IPS-20b (cell line): Measurements from ENCODE around the gene ARRDC1.

Source experiments
- H3K27ac ChIP-seq: one replicate; pipeline ENCODE4 v1.5.1; 2013; ENCODE audit warnings: low read length
- H3K27me3 ChIP-seq: 2 replicates; pipeline ENCODE4 v1.6.1; 2013; ENCODE audit warnings: mild to moderate bottlenecking, low read length, inconsistent platforms; ENCODE audit not compliant: insufficient read depth
- H3K36me3 ChIP-seq: 2 replicates; pipeline ENCODE4 v1.6.1; 2013; ENCODE audit warnings: low read depth, mild to moderate bottlenecking, inconsistent platforms, low read length, moderate library complexity; ENCODE audit not compliant: insufficient read depth
- H3K4me1 ChIP-seq: 2 replicates; pipeline ENCODE4 v1.6.1; 2013; ENCODE audit warnings: mild to moderate bottlenecking, control low read depth, inconsistent platforms, low read length, moderate library complexity; ENCODE audit not compliant: insufficient read depth
- H3K4me3 ChIP-seq: 2 replicates; pipeline ENCODE4 v1.5.1; 2013; ENCODE audit warnings: mild to moderate bottlenecking, low read length, inconsistent platforms
- H3K9ac ChIP-seq: 2 replicates; pipeline ENCODE4 v1.6.1; 2013; ENCODE audit warnings: low read depth, mild to moderate bottlenecking, inconsistent platforms, low read length, moderate library complexity
- H3K9me3 ChIP-seq: 2 replicates; pipeline ENCODE4 v1.6.1; 2013; ENCODE audit warnings: mild to moderate bottlenecking, low read depth, low read length, inconsistent platforms; ENCODE audit not compliant: insufficient read depth

Gene ARRDC1

DNA sequence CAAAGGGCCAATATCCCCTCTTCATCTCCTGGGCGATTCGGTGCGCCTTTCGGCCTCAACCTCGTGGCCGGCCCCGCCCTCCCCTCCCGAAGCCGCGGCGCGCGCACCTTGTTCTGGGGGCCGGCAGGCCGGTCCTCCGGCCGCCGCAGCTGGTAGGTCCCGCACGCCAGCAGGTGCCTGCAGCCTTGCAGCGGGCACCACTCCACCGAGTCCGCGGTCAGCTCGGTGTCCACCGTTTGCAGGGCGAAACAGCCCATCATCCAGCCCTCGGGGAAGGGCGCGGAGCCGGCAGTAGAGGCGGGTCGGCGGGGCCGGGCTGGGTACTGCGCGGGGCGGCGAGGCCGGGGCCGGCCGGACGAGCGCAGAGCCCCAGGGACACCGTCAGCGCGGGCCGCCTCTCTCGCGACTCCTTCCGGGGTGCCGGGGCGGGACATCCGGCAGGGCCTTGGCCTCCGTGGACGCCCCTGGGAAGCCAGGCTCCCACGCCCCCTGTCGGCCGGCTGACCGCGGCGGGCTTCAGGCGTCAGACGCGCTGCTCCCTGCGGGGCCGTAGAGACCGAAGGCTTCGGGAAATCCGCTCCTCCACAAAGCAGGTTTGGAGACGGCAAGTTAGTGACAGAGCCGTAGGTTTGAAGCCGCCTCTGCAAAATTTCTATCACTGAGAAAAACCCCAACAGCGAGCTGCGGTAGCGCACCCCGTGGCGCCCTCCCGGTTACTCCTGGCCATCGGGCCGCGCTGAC is 26.8 kb upstream of the ARRDC1 start, which contains the start of gene DPH7:
TSS of gene DPH7 (minus strand) at position 408 of the 741 bp plus-strand sequence. CDS start at position 260, 148 bp downstream.
- no peaks in the 10 kb centered on the region for H3K9me3 ChIP-seq
- peaks cover 57% of the 10 kb centered on the region for H3K36me3 ChIP-seq
- peak within 1 kb of the TSS; percentile 90 for H3K9ac ChIP-seq
- H3K27ac ChIP-seq, result peak within 1 kb of the TSS; percentile 37
- peak within 1 kb of the TSS; percentile 88 for H3K4me3 ChIP-seq
- H3K27me3 ChIP-seq, result no peaks in the 10 kb centered on the region
- H3K4me1 ChIP-seq, result peaks cover 11% of the 10 kb centered on the region

DNA sequence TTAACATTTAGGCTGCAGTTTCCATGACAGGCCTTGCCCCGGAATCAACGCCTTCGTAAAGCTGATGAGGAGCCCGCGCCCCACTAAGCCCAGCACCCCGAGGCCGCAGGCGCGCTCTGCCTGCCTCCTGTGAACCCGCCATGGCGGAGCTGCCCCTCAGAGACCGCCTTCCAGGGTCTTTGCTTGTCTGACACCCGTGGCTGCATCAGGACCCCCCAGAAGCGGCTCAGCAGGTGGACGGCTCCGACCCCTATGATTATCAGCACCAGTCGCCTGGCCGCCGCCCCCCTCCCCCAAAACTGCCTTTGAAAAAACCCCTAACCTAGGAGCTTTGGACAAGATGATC is 26.3 kb upstream of the ARRDC1 start:
- Histone ChIP-seq H3K9me3 (no peaks in the 10 kb centered on the region), H3K27ac (no peak overlapping the region), H3K36me3 (peaks cover 57% of the 10 kb centered on the region), H3K27me3 (no peaks in the 10 kb centered on the region), H3K9ac (peak overlapping the region; percentile 39; the same call in 1 of the 2 replicates), H3K4me1 (peaks cover 11% of the 10 kb centered on the region), H3K4me3 (peak overlapping the region; percentile 88)

DNA sequence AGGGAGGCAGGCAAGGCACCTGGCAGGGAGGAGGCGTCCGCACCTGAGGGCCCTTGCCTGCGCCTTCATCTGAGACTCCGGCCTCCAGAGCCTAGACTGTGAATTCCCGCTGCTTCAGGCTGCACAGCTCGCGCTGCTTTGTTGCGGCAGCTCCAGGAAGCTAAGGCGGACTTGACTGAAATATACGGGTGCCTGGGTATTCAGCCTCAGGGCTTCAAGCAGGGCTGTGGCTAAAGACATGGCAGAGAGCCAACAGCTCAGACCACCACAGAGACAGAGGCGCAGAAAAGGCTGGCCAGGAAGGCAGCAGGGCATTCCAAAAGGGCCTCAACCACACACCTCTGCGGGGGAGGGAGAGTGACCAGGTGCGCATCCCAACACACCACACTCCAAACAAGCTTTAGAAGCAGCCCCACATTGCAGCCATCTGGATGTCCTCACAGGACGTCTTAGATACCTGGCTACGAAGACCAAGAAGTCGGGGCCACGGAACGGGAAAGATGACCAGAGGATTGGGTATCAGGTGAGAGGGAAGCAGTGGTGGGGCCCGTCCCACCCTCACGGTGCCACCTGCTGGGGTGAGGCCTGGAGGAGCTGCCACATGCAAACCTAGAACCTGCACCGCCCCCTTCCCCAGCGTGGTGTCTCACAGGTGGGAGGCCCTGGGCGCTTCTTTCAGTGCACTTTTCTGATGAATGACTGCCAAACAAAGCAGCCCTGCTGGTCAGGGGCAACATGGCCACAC is 25.1 kb upstream of the ARRDC1 start:
- Histone ChIP-seq H3K9ac (no peak overlapping the region), H3K9me3 (no peaks in the 10 kb centered on the region), H3K4me1 (peaks cover 11% of the 10 kb centered on the region), H3K27me3 (no peaks in the 10 kb centered on the region), H3K36me3 (peaks cover 57% of the 10 kb centered on the region), H3K27ac (no peak overlapping the region), H3K4me3 (no peak overlapping the region)

DNA sequence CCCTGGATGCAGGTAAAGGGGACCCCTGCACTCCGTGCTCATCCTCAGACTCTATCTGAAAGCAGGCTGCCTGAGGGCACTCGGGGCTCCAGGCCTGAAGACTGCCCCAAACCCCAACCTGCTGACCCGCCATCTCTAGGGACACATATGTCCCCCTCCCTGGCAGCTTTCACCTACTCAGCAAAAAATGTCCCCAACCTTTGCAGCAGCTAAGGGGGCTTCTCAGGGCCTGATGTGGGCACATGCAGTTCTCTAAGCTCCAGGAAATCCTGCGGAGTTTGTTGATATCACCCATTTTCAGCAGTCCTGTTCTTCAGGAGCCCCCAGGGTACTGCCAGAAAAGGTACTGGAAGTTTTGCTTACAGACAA is 24.5 kb upstream of the ARRDC1 start:
- H3K27ac ChIP-seq, result no peak overlapping the region
- no peaks in the 10 kb centered on the region for H3K9me3 ChIP-seq
- peaks cover 11% of the 10 kb centered on the region for H3K4me1 ChIP-seq
- H3K27me3 ChIP-seq, result no peaks in the 10 kb centered on the region
- peaks cover 57% of the 10 kb centered on the region for H3K36me3 ChIP-seq
- H3K4me3 ChIP-seq, result no peak overlapping the region
- H3K9ac ChIP-seq, result no peak overlapping the region

DNA sequence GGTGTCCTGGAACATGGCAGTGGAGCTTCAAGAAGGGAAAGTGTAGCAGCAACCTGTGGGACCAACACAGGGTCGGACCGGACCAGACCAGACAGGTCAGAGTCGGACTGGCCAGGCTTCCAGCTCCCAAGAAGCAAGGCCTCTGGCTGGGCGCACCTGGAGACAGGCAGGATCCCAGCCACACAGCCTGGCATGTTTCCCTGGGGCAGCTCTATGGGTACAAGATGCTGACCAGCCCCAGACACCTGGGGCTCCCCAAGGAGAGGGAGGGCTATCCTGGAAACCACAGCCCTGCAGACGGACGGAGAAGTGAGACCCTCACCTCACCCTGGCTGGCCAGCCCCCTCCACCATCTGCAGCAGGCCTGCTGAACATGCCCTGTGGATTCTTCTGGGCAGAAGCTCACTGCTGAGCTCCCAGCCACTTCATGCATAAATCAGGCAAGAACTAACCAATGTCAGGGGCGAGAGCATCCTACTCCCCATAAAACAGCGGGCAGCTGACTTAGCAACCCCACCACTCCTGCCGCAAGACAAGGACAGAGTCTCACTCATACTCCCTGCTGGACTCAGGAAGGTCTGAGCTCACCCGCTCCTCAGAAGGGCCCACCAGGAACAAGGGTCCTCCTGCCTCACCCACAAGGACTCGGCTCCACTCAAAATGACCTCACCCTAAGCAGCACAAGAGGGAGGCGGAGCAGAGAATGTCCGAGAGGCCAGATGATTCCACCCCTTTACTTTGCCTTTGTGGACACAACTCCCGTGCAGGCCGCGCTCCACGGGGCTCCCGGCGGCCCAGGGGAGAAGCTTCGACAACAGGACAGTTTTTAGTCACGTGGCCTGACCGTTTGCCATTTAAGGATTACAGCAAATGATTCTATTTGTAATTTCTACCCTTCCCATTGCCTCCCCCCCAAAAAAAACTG is 23.9 kb upstream of the ARRDC1 start:
- Histone ChIP-seq H3K4me3 (no peak overlapping the region), H3K27ac (no peak overlapping the region), H3K9me3 (no peaks in the 10 kb centered on the region), H3K9ac (no peak overlapping the region), H3K27me3 (no peaks in the 10 kb centered on the region), H3K4me1 (peaks cover 11% of the 10 kb centered on the region), H3K36me3 (peaks cover 58% of the 10 kb centered on the region)

DNA sequence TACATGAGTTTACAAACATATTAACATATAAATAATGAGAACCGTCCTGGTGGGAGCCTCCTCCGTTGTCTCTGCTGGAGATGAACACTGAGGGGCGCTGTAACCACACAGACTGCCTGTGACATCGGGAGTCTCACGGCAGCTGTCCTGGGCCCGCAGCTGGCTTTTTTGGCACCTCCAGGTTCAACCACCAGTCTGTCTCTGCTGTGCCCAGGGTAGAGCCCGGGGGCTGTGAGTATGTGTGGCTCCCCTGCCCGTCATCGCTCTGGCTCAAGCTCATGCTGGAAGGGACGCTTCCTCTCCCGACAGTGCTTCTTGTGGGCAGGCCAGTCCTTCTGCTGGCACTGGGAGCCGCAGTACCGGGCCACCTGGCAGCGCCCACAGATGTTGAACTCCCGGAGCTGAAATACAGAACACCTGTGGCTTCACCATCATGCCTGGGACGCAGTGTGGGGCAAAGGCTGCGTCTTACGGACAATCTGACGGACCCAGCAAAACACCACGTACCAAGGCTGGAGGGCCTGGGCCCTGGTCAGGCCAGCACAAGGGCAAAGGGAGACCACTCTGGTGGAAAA is 23.1 kb upstream of the ARRDC1 start:
- Histone ChIP-seq H3K27ac (no peak overlapping the region), H3K36me3 (peaks cover 66% of the 10 kb centered on the region), H3K9ac (no peak overlapping the region)

DNA sequence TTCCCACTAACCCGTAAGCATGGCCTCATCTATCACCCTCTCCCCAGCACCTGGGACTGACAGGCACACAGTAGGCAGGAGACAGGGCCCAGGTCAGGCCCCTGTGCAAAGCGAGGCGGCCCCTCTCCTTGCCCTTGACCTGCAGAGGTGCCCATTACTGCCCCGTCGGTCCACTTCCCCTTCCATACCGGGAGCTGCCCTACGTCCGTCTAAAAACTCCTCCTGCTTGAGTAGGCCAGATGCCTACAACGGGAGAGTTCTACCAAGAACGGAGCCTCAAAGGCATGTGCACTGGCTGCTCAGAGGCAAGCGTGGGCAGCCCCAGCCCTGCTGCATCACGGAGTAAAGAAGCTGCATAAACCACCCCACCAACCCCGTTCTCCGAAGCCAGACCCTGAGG is 22.1 kb upstream of the ARRDC1 start:
- H3K4me1 ChIP-seq, result peaks cover 3% of the 10 kb centered on the region; the same call in 1 of the 2 replicates
- peaks cover 75% of the 10 kb centered on the region for H3K36me3 ChIP-seq
- H3K9me3 ChIP-seq, result no peaks in the 10 kb centered on the region
- no peak overlapping the region for H3K4me3 ChIP-seq
- no peak overlapping the region for H3K9ac ChIP-seq
- no peaks in the 10 kb centered on the region for H3K27me3 ChIP-seq
- no peak overlapping the region for H3K27ac ChIP-seq

More for the DNA sequence above, 23.1 kb upstream of the ARRDC1 start:
- no peaks in the 10 kb centered on the region for H3K9me3 ChIP-seq
- no peaks in the 10 kb centered on the region for H3K27me3 ChIP-seq
- H3K4me1 ChIP-seq, result peaks cover 6% of the 10 kb centered on the region
- no peak overlapping the region for H3K4me3 ChIP-seq

DNA sequence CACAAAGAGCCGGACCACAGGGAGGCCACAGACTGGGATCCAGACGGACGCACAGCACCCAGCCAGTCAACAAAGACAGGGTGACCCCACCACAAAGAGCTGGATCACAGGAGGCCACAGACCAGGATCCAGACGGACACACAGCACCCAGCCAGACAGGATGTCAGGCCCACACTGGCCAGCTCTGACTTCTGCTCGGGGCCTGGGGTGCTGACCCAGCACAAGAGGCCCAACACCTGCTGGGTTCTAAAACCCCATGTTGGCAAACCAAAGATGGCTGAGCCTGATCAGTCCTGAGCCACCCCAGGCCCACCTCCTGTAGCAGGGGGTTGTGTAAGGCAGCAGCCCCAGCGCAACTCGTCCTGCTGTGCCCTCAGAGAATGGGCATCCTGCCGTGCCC is 21.5 kb upstream of the ARRDC1 start:
- H3K9me3 ChIP-seq, result no peaks in the 10 kb centered on the region
- no peak overlapping the region for H3K9ac ChIP-seq
- no peak overlapping the region for H3K4me3 ChIP-seq
- peaks cover 7% of the 10 kb centered on the region; the same call in 1 of the 2 replicates for H3K4me1 ChIP-seq
- H3K27ac ChIP-seq, result no peak overlapping the region
- H3K27me3 ChIP-seq, result no peaks in the 10 kb centered on the region
- H3K36me3 ChIP-seq, result peaks cover 81% of the 10 kb centered on the region

DNA sequence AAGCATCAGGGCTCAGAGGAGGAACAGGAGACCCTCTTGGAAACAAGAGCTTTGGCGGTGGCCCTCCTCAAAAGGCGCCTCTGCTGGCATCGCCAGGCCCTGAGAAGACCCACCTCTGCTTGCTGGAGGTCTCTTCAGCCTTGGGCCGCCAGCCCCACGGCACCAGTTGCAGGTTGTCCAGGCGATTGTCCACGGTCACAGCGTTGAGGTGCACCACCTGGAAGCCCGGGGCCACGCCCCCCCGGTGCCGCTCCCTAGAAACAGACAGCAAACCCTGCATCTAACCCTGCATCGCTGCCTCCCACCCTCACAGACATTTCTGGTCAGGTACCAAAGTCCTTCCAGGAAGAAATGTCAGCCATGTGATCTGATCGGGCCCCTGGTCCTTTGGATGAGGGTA is 18.6 kb upstream of the ARRDC1 start:
- Histone ChIP-seq H3K9ac (no peak overlapping the region), H3K9me3 (no peaks in the 10 kb centered on the region), H3K4me1 (peaks cover 6% of the 10 kb centered on the region; the same call in 1 of the 2 replicates), H3K4me3 (no peak overlapping the region), H3K27me3 (peaks cover 9% of the 10 kb centered on the region; the same call in 1 of the 2 replicates), H3K27ac (no peak overlapping the region), H3K36me3 (peaks cover 70% of the 10 kb centered on the region)

DNA sequence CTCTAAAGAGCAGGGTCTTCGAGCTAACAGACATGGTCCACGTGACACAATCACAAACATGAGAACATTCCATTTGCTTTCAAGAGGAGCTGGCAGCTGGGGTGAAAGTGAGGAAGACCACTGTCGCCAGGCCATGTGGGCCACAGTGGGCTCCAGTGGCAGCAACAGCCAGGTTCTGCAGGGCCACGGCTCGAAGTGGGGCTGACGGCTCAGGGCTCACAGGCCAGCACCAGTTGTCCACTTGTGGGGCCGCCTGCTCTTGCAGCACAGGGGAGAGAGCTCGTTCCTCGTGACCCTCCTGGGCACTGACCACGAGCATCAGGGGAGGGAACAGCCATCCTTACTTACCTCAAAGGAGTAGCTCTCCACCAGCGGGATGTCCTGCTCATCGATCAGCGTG is 17.2 kb upstream of the ARRDC1 start:
- Histone ChIP-seq H3K27ac (no peak overlapping the region), H3K36me3 (peaks cover 56% of the 10 kb centered on the region), H3K27me3 (peaks cover 9% of the 10 kb centered on the region; the same call in 1 of the 2 replicates), H3K4me1 (peaks cover 6% of the 10 kb centered on the region; the same call in 1 of the 2 replicates), H3K9ac (no peak overlapping the region), H3K9me3 (no peaks in the 10 kb centered on the region), H3K4me3 (no peak overlapping the region; the same call in 1 of the 2 replicates)

DNA sequence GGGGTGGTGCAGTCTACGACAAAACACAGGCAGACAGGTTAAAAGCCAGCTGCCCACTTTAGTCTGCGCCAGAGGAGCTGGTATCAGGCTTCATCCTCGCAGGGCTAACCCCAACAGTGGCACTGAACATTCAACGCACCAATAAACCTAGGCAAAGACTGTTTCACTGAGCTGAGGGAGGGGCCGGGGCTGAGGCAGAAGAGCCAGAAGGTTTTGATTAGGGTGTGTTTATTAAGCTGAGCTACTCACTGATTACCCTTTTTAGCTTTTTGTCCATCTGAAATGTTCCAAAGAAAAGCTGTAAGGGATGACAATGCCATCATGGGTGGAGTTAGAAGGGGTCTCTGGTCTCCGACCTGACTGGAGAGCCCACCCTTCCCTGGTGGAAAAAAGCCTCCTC is 16.6 kb upstream of the ARRDC1 start:
- Histone ChIP-seq H3K27ac (no peak overlapping the region), H3K9ac (peak overlapping the region; percentile 81), H3K4me3 (peak overlapping the region; percentile 85), H3K9me3 (no peaks in the 10 kb centered on the region), H3K27me3 (peaks cover 9% of the 10 kb centered on the region; the same call in 1 of the 2 replicates), H3K4me1 (peaks cover 6% of the 10 kb centered on the region; the same call in 1 of the 2 replicates), H3K36me3 (peaks cover 50% of the 10 kb centered on the region)
